ENCODE data around the gene TTC9.

TTC9 gene

DNA sequence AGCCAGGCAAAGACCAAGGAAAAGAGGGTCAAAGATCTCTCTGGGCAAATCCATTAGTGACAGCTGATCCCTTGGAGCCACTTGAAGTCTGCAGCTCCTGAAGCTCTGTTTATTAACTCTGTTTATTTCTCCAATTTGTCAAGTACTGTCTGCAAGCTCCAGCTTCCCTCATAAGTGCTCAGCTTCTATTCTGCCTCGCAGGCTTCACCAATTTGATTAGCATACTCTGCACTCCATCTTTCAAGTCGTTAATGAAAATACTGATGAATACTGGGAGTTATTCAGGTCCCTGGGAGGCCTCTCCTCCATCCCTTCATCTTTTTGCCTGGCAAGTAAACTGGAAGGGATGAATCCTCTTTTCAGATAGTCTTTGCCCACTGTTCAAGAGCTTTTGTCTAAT lies 54.3 kb downstream of the TTC9 start:
- Histone ChIP-seq H3K9ac (no peak overlapping the region), H3K4me3 (ENCODE audit: low read depth, low read length) (no peak overlapping the region), H3K79me2 (no peaks in the 10 kb centered on the region), H3K36me3 (ENCODE audit: control insufficient read depth, insufficient read depth, low read length) (no peaks in the 10 kb centered on the region), H3K27me3 (ENCODE audit: control insufficient read depth, insufficient read depth, low read length) (no peaks in the 10 kb centered on the region), H3K9me3 (ENCODE audit: control insufficient read depth, low read length) (no peaks in the 10 kb centered on the region), H3K4me1 (no peaks in the 10 kb centered on the region), H3K27ac (no peak overlapping the region), H3K4me2 (ENCODE audit: low read length) (no peak overlapping the region), H2AFZ (no peak overlapping the region)
- TF ChIP-seq, protein P1, sequence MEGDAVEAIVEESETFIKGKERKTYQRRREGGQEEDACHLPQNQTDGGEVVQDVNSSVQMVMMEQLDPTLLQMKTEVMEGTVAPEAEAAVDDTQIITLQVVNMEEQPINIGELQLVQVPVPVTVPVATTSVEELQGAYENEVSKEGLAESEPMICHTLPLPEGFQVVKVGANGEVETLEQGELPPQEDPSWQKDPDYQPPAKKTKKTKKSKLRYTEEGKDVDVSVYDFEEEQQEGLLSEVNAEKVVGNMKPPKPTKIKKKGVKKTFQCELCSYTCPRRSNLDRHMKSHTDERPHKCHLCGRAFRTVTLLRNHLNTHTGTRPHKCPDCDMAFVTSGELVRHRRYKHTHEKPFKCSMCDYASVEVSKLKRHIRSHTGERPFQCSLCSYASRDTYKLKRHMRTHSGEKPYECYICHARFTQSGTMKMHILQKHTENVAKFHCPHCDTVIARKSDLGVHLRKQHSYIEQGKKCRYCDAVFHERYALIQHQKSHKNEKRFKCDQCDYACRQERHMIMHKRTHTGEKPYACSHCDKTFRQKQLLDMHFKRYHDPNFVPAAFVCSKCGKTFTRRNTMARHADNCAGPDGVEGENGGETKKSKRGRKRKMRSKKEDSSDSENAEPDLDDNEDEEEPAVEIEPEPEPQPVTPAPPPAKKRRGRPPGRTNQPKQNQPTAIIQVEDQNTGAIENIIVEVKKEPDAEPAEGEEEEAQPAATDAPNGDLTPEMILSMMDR (IDR thresholded peaks at IDR 0.05), result no peak

DNA sequence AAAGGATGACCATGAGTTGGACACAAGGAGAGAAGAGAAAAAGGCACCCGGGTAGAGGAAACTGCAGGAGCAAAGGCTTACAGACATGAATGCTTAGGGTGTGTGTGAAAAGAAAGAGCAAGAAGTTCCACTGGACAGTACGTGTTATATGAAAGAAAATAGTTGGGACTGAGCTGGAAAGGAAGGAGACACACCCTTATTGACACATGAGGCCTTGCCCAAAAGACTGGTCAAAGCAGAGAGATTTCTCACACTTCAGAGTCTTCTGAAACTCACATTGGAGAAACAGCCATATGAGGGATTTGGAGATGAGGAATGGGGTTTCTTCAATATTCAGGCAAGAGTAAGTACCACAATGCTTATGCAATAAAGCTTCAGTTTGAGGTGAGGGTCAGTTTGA lies 56.0 kb downstream of the TTC9 start:
- no peak overlapping the region for H3K4me3 ChIP-seq (ENCODE audit: low read depth, low read length)
- no peaks in the 10 kb centered on the region for H3K4me1 ChIP-seq
- H3K27me3 ChIP-seq (ENCODE audit: control insufficient read depth, insufficient read depth, low read length), result no peaks in the 10 kb centered on the region
- H2AFZ ChIP-seq, result no peak overlapping the region
- H3K9me3 ChIP-seq (ENCODE audit: control insufficient read depth, low read length), result no peaks in the 10 kb centered on the region
- no peak overlapping the region for H3K4me2 ChIP-seq (ENCODE audit: low read length)
- TF ChIP-seq, protein P1 (IDR thresholded peaks at IDR 0.05), result no peak
- no peak overlapping the region for H3K27ac ChIP-seq
- H3K79me2 ChIP-seq, result no peaks in the 10 kb centered on the region
- H3K9ac ChIP-seq, result no peak overlapping the region
- no peaks in the 10 kb centered on the region for H3K36me3 ChIP-seq (ENCODE audit: control insufficient read depth, insufficient read depth, low read length)

DNA sequence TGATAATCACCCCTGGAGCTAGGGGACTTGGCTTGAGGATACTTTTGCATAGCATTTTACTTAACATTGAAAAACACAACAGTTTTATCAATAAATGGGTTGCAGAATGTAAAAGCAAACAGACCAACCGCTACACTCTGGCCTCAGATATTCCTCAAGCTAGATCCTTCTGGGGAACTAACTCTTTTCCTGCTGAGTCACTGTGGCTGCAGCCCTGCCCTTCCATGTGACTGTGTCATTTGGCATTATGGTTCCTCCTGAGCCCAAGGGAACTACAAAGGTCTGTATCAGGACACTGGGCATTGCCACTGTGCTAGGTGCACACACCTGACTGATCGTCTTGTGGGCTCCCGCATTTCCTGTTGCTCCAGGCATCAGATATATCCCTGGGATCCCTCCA lies 56.6 kb downstream of the TTC9 start:
- Histone ChIP-seq H3K9ac (no peak overlapping the region), H3K4me3 (ENCODE audit: low read depth, low read length) (no peak overlapping the region), H3K27ac (no peak overlapping the region), H3K9me3 (ENCODE audit: control insufficient read depth, low read length) (no peaks in the 10 kb centered on the region), H3K4me1 (no peaks in the 10 kb centered on the region), H3K79me2 (no peaks in the 10 kb centered on the region), H3K4me2 (ENCODE audit: low read length) (no peak overlapping the region), H2AFZ (no peak overlapping the region), H3K36me3 (ENCODE audit: control insufficient read depth, insufficient read depth, low read length) (no peaks in the 10 kb centered on the region), H3K27me3 (ENCODE audit: control insufficient read depth, insufficient read depth, low read length) (no peaks in the 10 kb centered on the region)
- TF ChIP-seq, protein P1 (IDR thresholded peaks at IDR 0.05), result no peak

DNA sequence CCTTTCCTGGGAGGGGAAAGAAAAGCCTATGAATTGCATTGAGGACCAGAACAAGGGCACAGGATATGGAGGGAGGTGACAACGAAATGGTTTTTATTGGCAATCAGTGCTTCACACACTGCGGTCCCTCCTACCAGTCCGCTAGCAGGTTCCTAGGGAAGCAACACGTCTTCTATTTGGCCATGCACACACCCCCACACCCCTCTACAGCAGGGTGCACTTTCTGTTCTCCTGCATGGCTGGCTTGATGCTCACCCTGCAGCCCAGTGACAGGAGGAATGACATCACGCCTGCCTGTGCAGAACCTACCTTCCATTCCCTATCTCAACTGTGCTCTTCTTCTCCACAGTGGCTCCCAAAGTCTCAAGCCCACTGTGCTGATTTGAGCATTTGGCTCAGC lies 57.9 kb downstream of the TTC9 start:
- Histone ChIP-seq H3K27ac (no peak overlapping the region), H3K79me2 (no peaks in the 10 kb centered on the region), H3K4me2 (ENCODE audit: low read length) (no peak overlapping the region), H3K27me3 (ENCODE audit: control insufficient read depth, insufficient read depth, low read length) (no peaks in the 10 kb centered on the region), H3K4me1 (no peaks in the 10 kb centered on the region), H3K36me3 (ENCODE audit: control insufficient read depth, insufficient read depth, low read length) (no peaks in the 10 kb centered on the region), H3K4me3 (ENCODE audit: low read depth, low read length) (no peak overlapping the region), H3K9me3 (ENCODE audit: control insufficient read depth, low read length) (no peaks in the 10 kb centered on the region), H3K9ac (no peak overlapping the region), H2AFZ (no peak overlapping the region)
- TF ChIP-seq, protein P1 (IDR thresholded peaks at IDR 0.05), result no peak

DNA sequence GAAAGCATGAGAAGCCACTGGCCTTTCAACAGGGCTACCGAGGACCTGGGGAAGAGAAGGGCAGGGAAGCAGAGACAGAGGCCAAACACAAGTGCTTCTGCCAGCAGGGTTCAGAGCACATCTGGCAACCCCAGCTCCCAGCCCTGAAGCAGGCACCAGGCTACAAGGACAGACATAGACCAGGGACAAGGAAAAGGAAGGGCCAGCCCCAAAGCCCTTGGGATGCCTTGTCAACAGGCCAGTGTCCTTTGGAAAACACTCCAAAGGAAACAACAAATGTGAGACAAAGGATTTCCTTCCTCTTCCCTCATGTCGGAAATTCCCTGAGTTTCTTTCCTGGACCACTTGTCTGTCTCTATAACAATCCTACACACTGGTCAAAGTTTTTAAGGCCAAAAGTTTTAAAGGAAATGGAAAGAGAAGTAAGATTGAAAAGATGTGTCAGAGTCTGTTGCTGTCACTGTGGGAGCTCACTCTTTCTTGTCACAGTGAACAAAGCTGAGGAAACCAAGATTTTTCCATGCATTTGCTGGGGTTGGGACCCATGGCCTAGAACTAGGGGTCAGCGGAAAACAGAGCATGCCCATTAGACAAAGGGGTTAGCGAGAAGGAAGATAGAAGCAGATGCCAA lies 59.4 kb downstream of the TTC9 start:
- no peak overlapping the region for H3K4me2 ChIP-seq (ENCODE audit: low read length)
- no peaks in the 10 kb centered on the region for H3K36me3 ChIP-seq (ENCODE audit: control insufficient read depth, insufficient read depth, low read length)
- H3K4me1 ChIP-seq, result no peaks in the 10 kb centered on the region
- H2AFZ ChIP-seq, result no peak overlapping the region
- H3K9ac ChIP-seq, result no peak overlapping the region
- no peaks in the 10 kb centered on the region for H3K9me3 ChIP-seq (ENCODE audit: control insufficient read depth, low read length)
- no peak overlapping the region for H3K27ac ChIP-seq
- no peak overlapping the region for H3K4me3 ChIP-seq (ENCODE audit: low read depth, low read length)
- TF ChIP-seq, protein P1 (IDR thresholded peaks at IDR 0.05), result no peak
- H3K27me3 ChIP-seq (ENCODE audit: control insufficient read depth, insufficient read depth, low read length), result no peaks in the 10 kb centered on the region
- no peaks in the 10 kb centered on the region for H3K79me2 ChIP-seq
